NOMO-1 treated with dmso at 0.1 percent for 144 hours (cell line): ENCODE data around the gene AFF3.

Source experiments
- DNase-seq: peaks from one replicate; lab custom pipeline; 2025; ENCODE audit not compliant: unreplicated experiment; lab: John Stamatoyannopoulos, UW

Gene AFF3

GRCh38 chr2:99863903-99864270, 278.5 kb downstream of the AFF3 start:
- no peak for DNase-seq

- no peak for DNase-seq
Measured at GRCh38 chr2:99863236-99863902, 279.0 kb downstream of the AFF3 start.

GRCh38 chr2:99862566-99862965, 279.8 kb downstream of the AFF3 start:
- DNase-seq, result no peak

- DNase-seq, result peak; percentile 33
Measured at GRCh38 chr2:99861376-99861760, 281.0 kb downstream of the AFF3 start.

- DNase-seq, result no peak
Measured at GRCh38 chr2:99860720-99861375, 281.5 kb downstream of the AFF3 start.

GRCh38 chr2:99858951-99859596, 283.3 kb downstream of the AFF3 start:
- DNase-seq, result no peak

GRCh38 chr2:99857867-99858444, 284.4 kb downstream of the AFF3 start:
- DNase-seq, result no peak

- DNase-seq, result no peak
Measured at GRCh38 chr2:99857372-99857771, 285.0 kb downstream of the AFF3 start.

GRCh38 chr2:99856119-99856518, 286.3 kb downstream of the AFF3 start:
- no peak for DNase-seq

- DNase-seq, result no peak
Measured at GRCh38 chr2:99854236-99854852, 288.0 kb downstream of the AFF3 start.

- no peak for DNase-seq
Measured at GRCh38 chr2:99852956-99853355, 289.4 kb downstream of the AFF3 start.

GRCh38 chr2:99852376-99852934, 289.9 kb downstream of the AFF3 start:
- no peak for DNase-seq

GRCh38 chr2:99851811-99852210, 290.6 kb downstream of the AFF3 start:
- no peak for DNase-seq

- DNase-seq, result no peak
Measured at GRCh38 chr2:99851089-99851488, 291.3 kb downstream of the AFF3 start.

GRCh38 chr2:99850084-99850710, 292.2 kb downstream of the AFF3 start:
- DNase-seq, result no peak

- DNase-seq, result no peak
Measured at GRCh38 chr2:99846462-99847107, 295.8 kb downstream of the AFF3 start.

- no peak for DNase-seq
Measured at GRCh38 chr2:99845296-99845695, 297.1 kb downstream of the AFF3 start.

- DNase-seq, result no peak
Measured at GRCh38 chr2:99842451-99842850, 299.9 kb downstream of the AFF3 start.

- no peak for DNase-seq
Measured at GRCh38 chr2:99841749-99842148, 300.6 kb downstream of the AFF3 start.

GRCh38 chr2:99840831-99841230, 301.6 kb downstream of the AFF3 start:
- DNase-seq, result no peak
